Liver (tissue), 3 donors: ENCODE measurements around the gene REPS1.

ENCODE experiments used
- ATF3 ChIP-seq: IDR thresholded peaks from 2 replicates; pipeline ENCODE4 v1.6.1; 2016; ENCODE audit warnings: antibody characterized with exemption
- CTCF ChIP-seq: fragments of 150-350 bp; IDR thresholded peaks from 2 replicates; pipeline ENCODE4 v1.5.1; 2017; ENCODE audit warnings: improper control_type of control experiment, low read depth, low read length; ENCODE audit not compliant: missing input control
- EGR1 ChIP-seq, 2 donors: IDR thresholded peaks; 2 replicates each; pipeline ENCODE4 v1.6.1; 2016 to 2018; ENCODE audit warnings: antibody characterized with exemption in 2 of 2, low read depth in 2 of 2
- GABPA ChIP-seq, 2 donors: IDR thresholded peaks in 1 of 2; conservative IDR thresholded peaks in 1 of 2; 2 replicates each; pipeline ENCODE4 v1.6.1; 2016; ENCODE audit warnings: antibody characterized with exemption in 2 of 2, mild to moderate bottlenecking in 1 of 2, moderate library complexity in 1 of 2
- JUND ChIP-seq, 2 donors: IDR thresholded peaks; 2 replicates each; pipeline ENCODE4 v1.6.1; 2016; ENCODE audit warnings: antibody characterized with exemption in 2 of 2
- MAX ChIP-seq: IDR thresholded peaks from 2 replicates; pipeline ENCODE4 v1.6.1; 2016; ENCODE audit warnings: antibody characterized with exemption
- RAD21 ChIP-seq, 2 donors: IDR thresholded peaks; 2 replicates each; pipeline ENCODE4 v1.6.1; 2016; ENCODE audit warnings: antibody characterized with exemption in 2 of 2, mild to moderate bottlenecking in 2 of 2
- REST ChIP-seq: IDR thresholded peaks from 2 replicates; pipeline ENCODE4 v1.6.1; 2016; ENCODE audit warnings: antibody characterized with exemption, mild to moderate bottlenecking
- SP1 ChIP-seq: IDR thresholded peaks from 2 replicates; pipeline ENCODE4 v1.6.1; 2018; ENCODE audit warnings: antibody characterized with exemption, mild to moderate bottlenecking
- TAF1 ChIP-seq: conservative IDR thresholded peaks from 2 replicates; pipeline ENCODE4 v1.6.1; 2016; ENCODE audit warnings: antibody characterized with exemption, mild to moderate bottlenecking
- YY1 ChIP-seq: IDR thresholded peaks from 2 replicates; pipeline ENCODE4 v1.6.1; 2016; ENCODE audit warnings: antibody characterized with exemption, mild to moderate bottlenecking
- ZBTB33 ChIP-seq: IDR thresholded peaks from 2 replicates; pipeline ENCODE4 v1.6.1; 2016; ENCODE audit warnings: antibody characterized with exemption
- donor health status: healthy.
- donor health status: healthy.

- TF ChIP-seq CTCF (no peak), YY1 (no peak), JUND (IDR thresholded peaks at IDR 0.05) (no peak), RAD21 (IDR thresholded peaks at IDR 0.05) (no peak), MAX (no peak), REST (no peak), EGR1 (IDR thresholded peaks at IDR 0.05; ENCODE audit: low read depth in 2 of 2) (no peak), SP1 (no peak), ZBTB33 (no peak), GABPA (IDR thresholded peaks at IDR 0.05 in 1 of 2, conservative IDR thresholded peaks at IDR 0.05 in 1 of 2) (no peak), TAF1 (no peak), ATF3 (no peak)
Measured at GRCh38 chr6:138965971-138966370, 22.1 kb downstream of the REPS1 start.
